HG03039 (cell line): ENCODE data around the gene GAS5.
"Not testable (repeated sequence)": the region's sequence is repeated elsewhere in the genome, so short reads cannot be mapped to it uniquely, and the experiment has no call there.

Source experiments
- ATAC-seq: cut with Tn5 transposase; IDR thresholded peaks from one replicate; pipeline ENCODE4 v1.9.1; 2021; ENCODE audit warnings: mild to moderate bottlenecking, moderate library complexity; ENCODE audit not compliant: unreplicated experiment

GAS5 gene

DNA sequence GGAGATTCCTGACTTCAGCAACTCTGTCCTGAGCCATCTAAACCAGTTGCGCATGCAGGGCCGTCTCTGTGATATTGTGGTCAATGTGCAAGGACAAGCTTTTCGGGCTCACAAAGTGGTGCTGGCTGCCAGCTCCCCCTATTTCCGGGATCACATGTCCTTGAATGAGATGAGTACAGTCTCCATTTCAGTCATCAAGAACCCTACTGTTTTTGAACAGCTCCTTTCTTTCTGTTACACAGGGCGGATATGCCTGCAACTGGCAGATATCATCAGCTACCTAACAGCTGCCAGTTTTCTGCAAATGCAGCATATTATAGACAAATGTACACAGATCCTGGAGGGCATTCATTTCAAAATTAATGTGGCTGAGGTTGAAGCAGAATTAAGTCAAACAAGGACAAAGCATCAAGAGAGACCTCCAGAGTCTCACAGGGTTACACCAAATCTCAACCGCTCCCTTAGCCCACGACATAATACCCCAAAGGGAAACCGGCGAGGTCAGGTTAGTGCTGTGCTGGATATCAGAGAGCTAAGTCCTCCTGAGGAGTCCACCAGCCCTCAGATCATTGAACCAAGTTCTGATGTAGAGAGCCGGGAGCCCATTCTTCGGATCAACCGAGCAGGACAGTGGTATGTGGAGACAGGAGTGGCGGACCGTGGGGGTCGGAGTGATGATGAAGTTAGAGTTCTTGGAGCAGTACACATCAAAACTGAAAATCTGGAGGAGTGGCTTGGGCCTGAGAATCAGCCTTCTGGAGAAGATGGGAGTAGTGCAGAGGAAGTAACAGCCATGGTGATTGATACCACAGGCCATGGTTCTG lies 2.7 kb upstream of the GAS5 start:
- ATAC-seq, result no peak

DNA sequence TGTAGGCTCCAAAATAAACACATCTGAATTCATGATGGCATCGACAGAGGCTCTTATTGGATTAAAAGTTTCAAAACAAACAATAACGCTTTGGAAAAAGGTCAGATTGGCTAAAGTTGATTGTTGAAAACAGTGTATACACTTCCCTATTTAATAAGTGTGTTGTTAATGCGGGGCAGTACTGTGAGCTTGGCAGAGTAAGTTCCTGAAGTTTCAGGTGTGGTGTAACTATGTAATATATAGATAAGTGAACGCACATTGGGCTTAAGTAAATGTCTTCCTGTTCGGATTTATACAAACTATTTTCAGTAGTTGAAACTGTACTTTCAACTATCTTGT lies 1.2 kb upstream of the GAS5 start:
- ATAC-seq, result no peak

DNA sequence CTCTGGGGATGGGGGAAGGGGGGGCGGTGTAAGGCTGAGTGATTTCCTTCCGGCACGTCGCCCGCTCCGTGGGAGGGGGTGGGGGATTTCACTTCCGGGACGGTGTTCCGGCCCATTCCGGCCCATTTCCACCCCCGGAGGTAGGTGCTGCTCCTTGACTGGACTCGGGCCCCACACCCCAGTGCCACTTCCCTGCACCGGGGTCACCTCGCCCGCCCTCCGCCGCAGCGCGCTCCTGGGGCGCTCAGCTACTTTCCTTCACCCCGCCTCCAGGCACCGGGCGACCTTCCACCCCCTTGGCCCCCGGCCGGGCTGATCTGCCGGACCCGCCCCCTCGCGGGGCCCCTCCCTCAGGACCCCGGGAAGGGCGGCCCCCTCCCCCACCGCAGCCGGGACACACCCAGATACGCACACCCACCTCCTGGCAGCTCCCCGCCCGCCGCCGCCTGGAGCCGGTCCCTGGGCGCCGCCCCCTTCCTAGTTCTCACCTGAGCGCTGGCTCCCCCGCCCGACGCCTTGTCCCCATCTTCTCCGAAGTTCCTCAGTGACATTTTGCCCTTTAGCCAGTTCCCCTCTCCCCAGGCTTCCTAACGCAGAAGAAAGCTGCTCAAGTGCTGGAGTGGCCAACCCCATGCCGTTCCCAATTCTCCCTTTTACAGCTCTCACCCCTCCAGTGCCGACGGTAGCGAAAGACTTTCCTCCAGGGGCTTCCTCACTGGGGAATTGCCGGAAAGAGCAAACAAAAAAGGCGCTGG lies 654 bp upstream of the GAS5 start, which contains the start of gene ZBTB37:
TSS of gene ZBTB37 (plus strand) at position 115 of the 755 bp plus-strand sequence. CDS start 1,846 bp downstream, outside the sequence.
- peak; percentile 47 for ATAC-seq

DNA sequence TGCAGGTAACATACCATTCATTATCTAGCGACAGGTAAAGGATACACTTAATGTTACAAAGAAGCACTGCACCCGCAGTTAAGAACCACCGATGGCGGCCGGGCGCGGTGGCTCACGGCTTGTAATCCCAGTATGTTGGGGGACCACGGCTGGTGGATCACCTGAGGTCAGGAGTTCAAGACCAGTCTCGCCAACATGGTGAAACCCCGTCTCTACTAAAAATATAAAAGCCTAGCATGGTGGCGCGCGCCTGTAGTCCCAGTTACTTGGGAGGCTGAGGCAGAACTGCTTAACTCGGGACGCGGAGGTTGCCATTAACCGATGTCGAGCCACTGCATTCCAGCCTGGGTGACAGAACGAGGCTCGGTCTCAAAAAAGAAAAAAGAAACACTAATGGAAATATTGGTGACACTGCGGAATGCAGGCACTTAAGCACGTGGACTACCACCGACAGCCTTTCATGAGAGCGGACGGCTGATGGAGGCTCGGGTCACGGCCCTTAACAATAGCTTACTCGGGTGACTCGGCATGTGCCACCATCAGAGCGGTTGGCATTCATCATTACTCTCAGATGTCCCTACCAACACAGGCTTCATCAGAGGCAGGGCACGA lies 542 bp downstream of the GAS5 start:
- no peak for ATAC-seq

DNA sequence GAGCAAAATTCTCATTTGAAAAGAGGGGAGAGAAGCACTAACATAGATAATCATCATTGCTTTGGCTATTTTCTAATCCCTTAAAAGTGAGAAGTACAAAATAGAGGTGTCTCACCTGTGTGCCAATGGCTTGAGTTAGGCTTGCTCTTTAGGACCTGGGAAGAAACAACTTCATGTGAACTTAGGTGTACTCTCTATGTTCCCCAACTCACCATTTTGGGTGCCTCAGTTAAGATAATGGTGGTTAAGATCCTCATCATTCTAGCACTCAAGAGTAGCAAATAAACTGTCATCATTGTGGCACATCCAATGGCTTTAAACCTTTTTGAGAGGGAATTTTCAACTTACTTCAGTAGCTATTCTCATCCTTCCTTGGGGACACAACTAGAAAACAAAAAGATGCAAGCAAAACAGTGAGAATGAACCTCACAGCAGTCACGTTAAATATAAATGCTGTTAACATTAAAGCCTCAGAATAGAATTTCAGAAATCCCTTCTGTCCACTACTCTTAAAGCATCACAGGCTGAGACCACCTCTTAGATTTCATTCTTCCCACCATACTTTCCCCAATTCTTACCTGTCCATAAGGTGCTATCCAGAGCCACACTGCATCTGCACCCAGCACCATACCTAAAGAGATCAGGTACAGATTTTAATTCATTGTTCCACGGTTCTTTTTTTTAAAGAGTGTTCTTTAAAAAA lies 1.2 kb downstream of the GAS5 start:
- no peak for ATAC-seq

DNA sequence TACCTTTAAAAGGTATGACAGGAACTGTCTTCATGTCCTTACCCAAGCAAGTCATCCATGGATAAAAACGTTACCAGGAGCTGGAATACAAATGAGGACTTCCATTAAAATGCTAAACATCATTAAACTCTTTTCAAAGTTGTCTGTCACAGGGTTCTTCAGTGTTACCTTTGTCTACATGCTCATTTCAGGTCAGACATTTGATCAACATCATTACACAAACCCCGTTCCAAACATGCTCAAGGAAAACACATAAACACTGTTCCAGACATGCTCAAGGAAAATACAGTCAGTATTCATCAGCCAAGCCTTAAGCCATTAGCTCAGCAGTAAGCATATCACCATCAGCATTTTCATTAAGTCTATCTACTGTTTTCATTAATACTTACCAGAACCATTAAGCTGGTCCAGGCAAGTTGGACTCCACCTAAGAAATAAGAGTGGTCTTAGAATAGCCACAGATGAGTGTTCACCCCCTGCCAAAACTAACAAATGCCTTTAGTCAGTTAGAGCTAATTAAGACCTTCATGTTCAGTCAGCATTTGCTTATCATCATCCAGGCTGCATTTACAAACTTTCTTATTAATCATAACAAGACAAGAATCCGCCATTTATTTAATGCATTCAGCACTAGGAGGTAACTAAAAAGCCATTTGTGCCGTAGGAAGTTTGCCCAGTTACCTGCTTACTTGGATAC lies 2.2 kb downstream of the GAS5 start:
- no peak for ATAC-seq

DNA sequence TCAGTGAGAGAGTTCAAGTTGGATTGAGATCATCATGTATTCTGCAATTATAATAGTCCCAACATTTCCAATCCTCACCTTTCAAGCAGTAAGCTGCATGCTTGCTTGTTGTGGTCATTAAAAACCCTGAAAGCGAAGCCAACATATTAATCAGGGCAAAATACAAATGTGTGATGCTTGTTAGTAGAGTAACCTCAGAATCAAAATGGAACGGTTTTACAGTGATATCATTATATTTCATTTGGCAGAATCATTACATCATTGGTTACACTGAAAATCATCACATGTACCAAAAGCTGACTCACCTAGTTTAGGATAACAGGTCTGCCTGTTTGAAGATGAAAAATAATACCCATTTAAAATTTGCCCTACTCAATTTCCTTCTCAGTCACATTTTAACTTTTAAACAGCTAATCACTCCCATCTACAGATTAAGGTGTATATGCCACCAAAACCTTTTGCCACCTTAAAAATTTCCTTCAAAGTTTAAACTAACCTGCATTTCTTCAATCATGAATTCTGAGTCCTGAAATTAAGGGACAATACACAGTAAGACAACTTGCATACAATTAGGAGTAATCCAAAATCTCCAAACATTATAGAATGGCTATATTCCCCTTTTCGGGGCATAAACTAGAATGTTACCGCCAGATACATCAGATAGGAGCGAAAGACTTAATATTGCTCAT lies 3.5 kb downstream of the GAS5 start:
- no peak for ATAC-seq

DNA sequence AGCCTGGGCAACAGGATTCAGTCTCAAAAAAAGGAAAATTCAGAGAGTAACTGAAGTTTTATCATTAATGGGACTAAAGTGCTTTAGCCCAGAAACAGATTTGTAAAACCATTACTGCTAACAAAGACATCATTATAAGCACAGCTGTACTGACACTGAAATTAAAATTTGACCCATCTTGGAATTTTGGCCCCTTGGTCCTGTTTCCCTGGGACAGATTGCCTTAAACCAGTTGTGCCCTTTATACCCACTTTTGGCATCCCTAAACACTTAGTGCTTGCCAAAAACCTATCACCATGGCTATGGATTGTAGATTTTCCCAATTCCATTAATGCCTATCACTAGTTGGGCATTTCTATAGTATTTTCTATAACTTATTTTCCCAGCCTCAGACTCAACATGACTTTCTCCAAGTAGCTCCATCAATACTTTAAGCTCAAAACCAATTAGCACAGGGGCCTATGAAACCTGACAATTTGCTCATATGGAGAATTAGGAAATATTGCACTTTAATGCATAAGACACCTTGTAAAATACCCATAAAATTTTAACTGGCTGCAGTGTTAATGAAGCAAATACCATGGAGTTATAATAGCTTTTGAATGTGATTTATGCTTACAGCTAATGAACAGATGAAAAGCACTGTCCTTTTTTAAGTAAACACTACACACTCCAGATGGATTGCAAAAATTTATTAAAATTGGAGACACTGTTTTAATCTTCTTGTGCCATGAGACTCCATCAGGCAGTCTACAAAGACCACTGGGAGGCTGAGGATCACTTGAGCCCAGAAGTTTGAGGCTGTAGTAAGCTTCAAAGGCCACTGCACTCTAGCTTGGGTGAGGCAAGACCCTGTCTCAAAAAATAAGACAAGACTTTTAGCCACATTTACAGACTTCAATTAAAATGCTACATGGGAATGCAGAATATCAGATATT lies 4.3 kb downstream of the GAS5 start:
- ATAC-seq, result no peak

DNA sequence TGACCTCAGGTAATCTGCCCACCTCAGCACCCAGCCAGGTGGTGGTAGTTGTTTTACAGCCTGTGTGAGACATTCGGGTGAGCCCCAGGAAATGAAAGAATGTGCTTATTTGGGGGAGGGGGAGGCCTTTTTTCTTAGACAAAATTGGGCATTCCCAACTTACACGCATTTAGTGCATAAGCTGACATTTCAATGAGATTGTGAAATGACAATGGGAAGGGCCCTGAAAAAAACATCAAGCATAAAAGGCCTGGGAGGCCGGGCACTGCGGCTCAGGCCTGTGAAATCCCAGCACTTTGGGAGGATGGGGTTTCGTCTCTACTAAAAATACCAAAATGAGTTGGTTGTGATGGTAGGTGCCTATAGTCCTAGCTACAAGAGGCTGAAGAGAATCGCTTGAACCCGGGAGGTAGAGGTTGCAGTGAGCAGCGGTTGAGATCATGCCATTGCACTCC lies 5.0 kb downstream of the GAS5 start:
- ATAC-seq, result no peak

DNA sequence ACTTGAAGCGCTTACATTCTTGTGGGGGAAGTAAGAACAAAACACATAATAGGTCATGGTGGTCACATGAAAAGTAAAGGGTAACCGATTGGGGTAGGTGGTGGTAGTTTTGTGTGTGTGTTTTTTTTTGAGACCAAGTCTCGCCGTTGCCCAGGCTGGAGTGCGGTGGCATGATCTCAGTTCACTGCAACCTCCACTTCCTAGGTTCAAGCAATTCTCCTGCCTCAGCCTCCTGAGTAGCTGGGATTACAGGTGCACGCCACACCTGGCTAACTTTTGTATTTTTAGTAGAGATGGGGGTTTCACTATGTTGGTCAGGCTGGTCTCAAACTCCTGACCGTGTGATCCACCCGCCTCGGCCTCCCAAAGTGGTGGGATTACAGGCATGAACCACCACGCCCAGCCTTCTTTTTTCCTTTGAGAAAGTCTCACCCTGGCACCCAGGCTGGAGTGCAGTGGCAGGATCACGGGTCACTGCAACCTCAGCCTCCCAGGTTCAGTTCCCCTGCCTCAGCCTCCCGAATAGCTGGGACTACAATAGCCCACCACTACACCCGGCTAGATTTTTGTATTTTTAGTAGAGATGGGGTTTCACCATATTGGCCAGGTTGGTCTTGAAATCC lies 5.5 kb downstream of the GAS5 start:
- ATAC-seq, result not testable (repeated sequence)

DNA sequence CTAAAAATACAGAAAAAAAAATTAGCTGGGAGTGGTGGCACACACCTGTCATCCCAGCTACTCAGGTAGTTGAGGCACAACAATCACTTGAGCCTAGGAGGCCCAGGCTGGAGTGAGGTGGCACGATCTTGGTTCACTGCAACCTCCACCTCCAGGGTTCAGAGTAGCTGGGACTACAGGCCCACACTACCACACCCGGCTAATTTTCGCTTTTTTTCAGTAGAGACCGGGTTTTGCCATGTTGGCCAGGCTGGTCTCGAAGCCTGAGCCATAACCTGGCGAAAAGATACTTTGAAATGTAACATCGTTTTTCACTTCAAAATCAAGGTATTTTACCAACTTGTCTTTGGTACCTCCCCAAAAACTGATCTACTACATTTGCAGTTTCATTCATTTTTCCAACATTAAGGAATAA lies 6.1 kb downstream of the GAS5 start:
- no peak for ATAC-seq

DNA sequence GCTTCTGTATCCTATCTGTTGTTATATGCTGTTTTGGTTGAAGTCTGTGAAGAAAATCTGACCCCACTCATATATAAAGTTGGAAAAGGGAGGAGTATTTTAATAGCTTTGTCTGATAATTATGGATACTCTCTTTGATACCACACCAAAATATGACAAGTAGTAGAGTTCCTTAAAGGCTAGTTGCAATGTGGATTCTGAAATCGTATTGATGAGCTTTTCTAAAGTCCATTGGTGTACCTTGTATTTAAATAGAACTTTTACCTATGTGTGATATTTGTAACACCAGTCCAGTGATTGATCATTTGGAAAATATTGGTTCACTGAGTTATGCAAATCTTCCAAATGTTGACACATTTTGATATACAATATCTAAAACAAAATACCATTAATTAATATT lies 7.7 kb downstream of the GAS5 start:
- ATAC-seq, result no peak

DNA sequence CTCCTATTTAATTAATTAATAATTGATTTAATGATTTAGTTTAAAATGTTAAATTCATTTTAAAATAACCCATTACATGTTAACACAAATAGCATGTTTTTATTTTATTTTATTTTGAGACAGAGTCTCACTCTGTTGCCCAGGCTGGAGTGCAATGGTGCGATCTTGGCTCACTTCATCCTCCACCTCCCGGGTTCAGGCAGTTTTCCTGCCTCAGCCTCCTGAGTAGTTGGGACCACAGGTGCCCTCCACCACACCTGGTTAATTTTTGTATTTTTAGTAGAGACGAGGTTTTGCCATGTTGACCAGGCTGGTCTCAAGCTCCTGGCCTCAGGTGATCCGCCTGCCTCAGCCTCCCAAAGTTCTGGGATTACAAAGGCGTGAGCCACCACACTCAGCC lies 8.2 kb downstream of the GAS5 start:
- not testable (repeated sequence) for ATAC-seq

DNA sequence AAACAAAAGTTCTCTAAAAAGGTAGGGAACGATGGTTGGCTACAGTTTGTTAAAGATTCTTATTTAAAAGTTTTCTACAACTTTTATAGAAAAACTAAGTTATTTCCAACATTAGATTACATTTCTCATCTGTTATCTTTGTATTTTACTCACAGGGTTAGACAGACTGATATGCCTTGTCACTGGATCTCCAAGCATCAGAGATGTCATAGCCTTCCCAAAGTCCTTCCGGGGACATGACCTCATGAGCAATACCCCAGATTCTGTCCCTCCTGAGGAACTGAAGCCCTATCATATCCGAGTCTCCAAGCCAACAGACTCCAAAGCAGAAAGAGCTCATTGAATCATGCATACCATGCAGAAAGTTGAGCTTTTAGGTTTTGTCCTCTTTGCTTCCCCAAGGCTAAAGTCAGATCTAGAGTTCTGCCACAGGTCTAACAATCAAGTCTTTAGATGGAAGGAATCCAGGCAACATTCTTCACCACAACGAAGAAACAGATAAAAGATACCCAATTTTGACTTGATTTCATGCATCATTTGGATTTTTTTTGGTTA lies 10.3 kb downstream of the GAS5 start:
- no peak for ATAC-seq

DNA sequence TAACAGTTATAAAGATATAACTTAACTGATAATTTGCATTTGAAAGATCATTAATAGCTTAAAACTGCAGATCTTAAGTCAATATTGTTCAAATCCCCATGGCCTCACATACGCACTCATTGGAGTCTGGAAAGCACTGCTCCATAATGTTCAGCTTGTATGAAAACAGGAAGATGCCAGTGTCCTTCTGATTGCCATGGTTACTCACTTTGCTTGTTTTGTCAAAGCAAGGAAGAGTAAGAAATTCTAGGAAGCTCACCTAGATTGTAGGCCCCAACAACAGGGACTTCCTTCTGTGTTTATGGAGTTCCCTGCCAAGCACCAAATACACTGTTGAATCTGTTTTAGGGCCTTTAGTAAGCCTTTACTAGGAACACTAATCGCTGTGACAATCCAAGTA lies 10.9 kb downstream of the GAS5 start:
- ATAC-seq, result no peak

DNA sequence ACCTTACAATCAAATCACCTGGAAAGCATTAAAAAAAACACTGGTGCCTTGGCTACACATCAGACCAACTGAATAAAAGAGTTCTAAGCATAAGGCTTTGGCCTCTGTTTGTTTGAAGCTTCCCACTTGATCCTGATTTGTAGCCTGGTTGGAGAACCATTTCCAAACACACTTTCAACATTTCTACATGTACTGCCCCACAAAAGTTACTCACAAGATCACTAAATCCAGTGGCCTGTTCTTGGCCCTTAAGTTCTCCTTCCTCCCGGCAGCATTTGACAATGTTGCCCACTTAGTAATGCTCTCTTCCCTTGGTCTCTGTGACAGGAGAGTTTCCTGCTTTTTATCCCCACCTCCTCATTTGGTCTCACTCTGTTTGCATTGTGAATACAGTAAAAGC lies 11.8 kb downstream of the GAS5 start:
- no peak for ATAC-seq

DNA sequence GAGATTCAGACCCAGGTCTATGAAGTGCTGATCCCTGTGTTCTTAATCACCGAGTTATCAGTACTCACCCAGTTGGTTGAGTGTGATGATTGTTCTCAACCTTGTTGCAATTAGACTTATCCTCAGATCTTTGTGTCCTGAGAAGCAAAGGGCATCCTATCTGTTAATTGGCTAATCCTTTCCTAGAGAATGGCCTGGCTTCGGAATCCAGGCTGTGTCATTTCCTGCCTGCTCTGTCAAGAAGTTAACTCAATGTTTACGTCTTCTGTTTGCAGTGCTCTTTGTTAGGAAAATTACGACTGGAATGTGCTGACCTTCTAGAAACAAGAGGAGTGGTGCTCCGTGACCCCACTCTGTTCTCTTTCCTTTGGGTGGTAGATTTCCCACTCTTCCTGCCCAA lies 14.7 kb downstream of the GAS5 start:
- no peak for ATAC-seq

DNA sequence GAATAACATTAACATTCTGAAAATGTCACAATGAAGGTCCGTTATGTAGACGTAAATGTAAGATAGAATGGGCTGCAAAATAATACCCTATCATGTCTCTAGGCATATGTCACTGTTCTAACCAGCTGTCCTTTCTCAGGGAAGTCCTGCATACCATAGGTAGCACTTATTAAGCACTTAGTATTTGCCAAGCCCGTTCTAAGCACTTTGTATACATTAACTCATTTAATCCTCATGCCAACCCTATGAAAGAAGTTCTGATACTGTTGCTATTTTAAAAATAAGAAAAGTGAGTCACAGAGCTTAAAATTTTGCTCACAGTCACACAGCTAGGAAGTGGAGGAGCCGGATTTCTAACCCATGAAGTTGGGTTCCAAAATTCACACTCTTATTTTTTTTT lies 15.7 kb downstream of the GAS5 start:
- ATAC-seq, result no peak
